Astrocyte of the cerebellum (primary cell): ENCODE results near the gene TAGLN3.
A peak's percentile ranks its signal among the peaks of the same experiment; 100 is the strongest.

Experiments used
- DNase-seq: peaks from one replicate; pipeline ENCODE4 v3.0.0-alpha.2; 2011; ENCODE audit warnings: low read depth
- H3K4me3 ChIP-seq: 2 replicates; pipeline ENCODE4 v1.5.1; 2011; ENCODE audit warnings: mild to moderate bottlenecking, low read depth, low read length, moderate library complexity
- CTCF ChIP-seq: IDR thresholded peaks from 2 replicates; pipeline ENCODE4 v1.5.1; 2012; ENCODE audit warnings: low read length, low read depth, moderate library complexity, mild to moderate bottlenecking; ENCODE audit errors: missing control alignments
- in situ Hi-C: cut with HindIII; loops from 2 replicates; pipeline ENCODE4 v1.10.0; 2017; ENCODE audit warnings: low sequenced_read_pairs

TAGLN3 gene

GRCh38 chr3:112038863-112039262 lies 40.1 kb downstream of the TAGLN3 start:
- no peak overlapping the region for H3K4me3 ChIP-seq
- in situ Hi-C loops: no loop called here
- TF ChIP-seq CTCF: no peak
- no peak for DNase-seq

GRCh38 chr3:112041321-112041720 lies 42.6 kb downstream of the TAGLN3 start:
- no peak overlapping the region for H3K4me3 ChIP-seq
- no peak for TF ChIP-seq CTCF
- in situ Hi-C loops: no loop called here
- DNase-seq: no peak

GRCh38 chr3:112042842-112043280 lies 44.1 kb downstream of the TAGLN3 start:
- DNase-seq: no peak
- TF ChIP-seq CTCF: no peak
- H3K4me3 ChIP-seq: no peak overlapping the region
- in situ Hi-C loops: no loop called here

- H3K4me3 ChIP-seq: no peak overlapping the region
- peak; percentile 91 for TF ChIP-seq CTCF
- DNase-seq: peak; percentile 61
- in situ Hi-C loops: no loop called here
These were observed 45.0 kb downstream of the TAGLN3 start for GRCh38 chr3:112043621-112044201.

- TF ChIP-seq CTCF: no peak
- H3K4me3 ChIP-seq: no peak overlapping the region
- in situ Hi-C loops: no loop called here
- DNase-seq: no peak
These were observed 47.9 kb downstream of the TAGLN3 start for GRCh38 chr3:112046599-112046998.

- in situ Hi-C loops: no loop called here
- no peak overlapping the region for H3K4me3 ChIP-seq
- no peak for DNase-seq
- TF ChIP-seq CTCF: no peak
These were observed 48.5 kb downstream of the TAGLN3 start for GRCh38 chr3:112047264-112047663.
